Esophagus squamous epithelium (tissue), 5 donors: ENCODE results near the gene SMOC2. TPM values are rescaled to one million over a fixed set of nuclear protein-coding genes. Genes with fewer than 3 reads are reported as not detected.
"Not testable (repeated sequence)": the region's sequence is repeated elsewhere in the genome, so short reads cannot be mapped to it uniquely, and the experiment has no call there.

Experiments
- DNase-seq: peaks from one replicate; lab custom pipeline; 2025; lab: John Stamatoyannopoulos, UW
- H3K27ac ChIP-seq, 4 donors: fragments of 200-600 bp; sonication (generic); one replicate each; pipeline ENCODE4 v1.5.1; 2016 to 2019; ENCODE audit warnings: mild to moderate bottlenecking in 1 of 4
- H3K27me3 ChIP-seq, 4 donors: fragments of 200-600 bp; sonication (generic); 1 replicate in 3 of 4; 2 replicates in 1 of 4; pipeline versions ENCODE4 v1.5.1 to v1.6.0; 2017 to 2021; ENCODE audit warnings: antibody characterized with exemption in 1 of 4
- H3K36me3 ChIP-seq, 3 donors: fragments of 200-600 bp; sonication (generic); one replicate each; pipeline ENCODE4 v1.5.1; 2016 to 2019
- H3K4me1 ChIP-seq, 3 donors: fragments of 200-600 bp; sonication (generic); one replicate each; pipeline ENCODE4 v1.5.1; 2017 to 2019
- H3K4me3 ChIP-seq, 4 donors: fragments of 200-600 bp; sonication (generic); 1 replicate in 3 of 4; 2 replicates in 1 of 4; pipeline ENCODE4 v1.5.1; 2016 to 2019; ENCODE audit warnings: mild to moderate bottlenecking in 2 of 4, moderate library complexity in 1 of 4
- H3K9me3 ChIP-seq, 3 donors: fragments of 200-600 bp; sonication (generic); one replicate each; pipeline ENCODE4 v1.5.1; 2016 to 2019
- CTCF ChIP-seq, 6 experiments: fragments of 450-650 bp in 4 of 6; fragments of 200-600 bp in 2 of 6; sonication (generic) in 2 of 6; IDR thresholded peaks; one replicate each; pipeline ENCODE4 v1.5.1; 2016 to 2019; ENCODE audit warnings: antibody characterized with exemption in 6 of 6, mild to moderate bottlenecking in 4 of 6, moderate library complexity in 4 of 6
- POLR2A ChIP-seq, 4 donors: fragments of 450-650 bp; IDR thresholded peaks; one replicate each; pipeline ENCODE4 v1.6.1; 2017; ENCODE audit warnings: antibody characterized with exemption in 4 of 4, mild to moderate bottlenecking in 4 of 4, moderate library complexity in 3 of 4
- WGBS, 2 donors: methylation state at CpG; one replicate each; pipeline ENCODE4 v1.1.5; 2018; 5-methylcytosine and 5-hydroxymethylcytosine counted together
- intact Hi-C: fragments of 100-400 bp; cut with DNase I; formaldehyde crosslinking; loops from one replicate; pipeline ENCODE4 v1.15.0; 2022
- total RNA-seq, 4 donors: library from RNA; depleted of rRNA; stranded (reverse); fragments of >200 nt; gene quantifications; one replicate each; pipeline ENCODE4 v1.1.0, GENCODE V29; 2016
- donor health status: DM: yes; HTN: yes; CAD: no.

The SMOC2 gene
- total RNA-seq, 4 donors from 2014 or later, result 1.9 to 35.5 (median 7.1) TPM

GRCh38 chr6:168686831-168687730 lies 246.1 kb downstream of the SMOC2 start:
- H3K4me3 ChIP-seq, result no peak overlapping the region
- H3K4me1 ChIP-seq, result no peaks in the 10 kb centered on the region

GRCh38 chr6:168690271-168690670 lies 249.3 kb downstream of the SMOC2 start:
- H3K27me3 ChIP-seq, result peaks cover 0 to 8% (median 0%) of the 10 kb centered on the region in 4 donors

More at GRCh38 chr6:168686831-168687730, 246.1 kb downstream of the SMOC2 start:
- Histone ChIP-seq H3K27ac (no peak overlapping the region), H3K36me3 (no peaks in the 10 kb centered on the region), H3K27me3 (peaks cover 0 to 15% (median 0%) of the 10 kb centered on the region in 4 donors), H3K9me3 (no peaks in the 10 kb centered on the region)
- intact Hi-C loops, result no loop called here
- 62 to 65% methylated on average over 14 of the region's 14 CpGs for WGBS, 2 donors
- DNase-seq, result no peak
- TF ChIP-seq CTCF (IDR thresholded peaks at IDR 0.05) (no peak), POLR2A (IDR thresholded peaks at IDR 0.05) (no peak)

GRCh38 chr6:168691774-168692173 lies 250.8 kb downstream of the SMOC2 start:
- no peak overlapping the region for H3K27ac ChIP-seq
- TF ChIP-seq CTCF (IDR thresholded peaks at IDR 0.05), result no peak
- TF ChIP-seq POLR2A (IDR thresholded peaks at IDR 0.05), result no peak
- H3K4me3 ChIP-seq, result no peak overlapping the region
- no peak for DNase-seq
- intact Hi-C loops, result no loop called here
- no peaks in the 10 kb centered on the region for H3K4me1 ChIP-seq
- H3K36me3 ChIP-seq, result no peaks in the 10 kb centered on the region
- H3K27me3 ChIP-seq, result peaks cover 0 to 3% (median 0%) of the 10 kb centered on the region in 4 donors
- 79 to 80% methylated on average over 6 to 7 of the region's 7 CpGs for WGBS, 2 donors
- no peaks in the 10 kb centered on the region for H3K9me3 ChIP-seq

More at GRCh38 chr6:168690271-168690670, 249.3 kb downstream of the SMOC2 start:
- WGBS, 2 donors, result 83 to 88% methylated on average over 7 of the region's 7 CpGs
- Histone ChIP-seq H3K27ac (no peak overlapping the region), H3K4me1 (no peaks in the 10 kb centered on the region), H3K36me3 (no peaks in the 10 kb centered on the region), H3K4me3 (no peak overlapping the region), H3K9me3 (no peaks in the 10 kb centered on the region)
- DNase-seq, result no peak
- intact Hi-C loops, result no loop called here
- TF ChIP-seq CTCF (IDR thresholded peaks at IDR 0.05), result no peak
- no peak for TF ChIP-seq POLR2A (IDR thresholded peaks at IDR 0.05)

GRCh38 chr6:168692193-168692914 lies 251.4 kb downstream of the SMOC2 start:
- Histone ChIP-seq H3K9me3 (no peaks in the 10 kb centered on the region), H3K4me1 (no peaks in the 10 kb centered on the region), H3K27ac (no peak overlapping the region), H3K36me3 (no peaks in the 10 kb centered on the region), H3K4me3 (no peak overlapping the region), H3K27me3 (no peaks in the 10 kb centered on the region)
- no peak for DNase-seq
- intact Hi-C loops, result no loop called here
- TF ChIP-seq POLR2A (IDR thresholded peaks at IDR 0.05), result no peak
- no peak for TF ChIP-seq CTCF (IDR thresholded peaks at IDR 0.05)
- WGBS, 2 donors, result 80 to 84% methylated on average over 29 to 32 of the region's 34 CpGs

- DNase-seq, H3K4me3 ChIP-seq, H3K27ac ChIP-seq, H3K4me1 ChIP-seq, H3K27me3 ChIP-seq, H3K36me3 ChIP-seq, intact Hi-C loops, H3K9me3 ChIP-seq: not testable (repeated sequence)
- no CpG with 5 or more reads among the region's 12 CpGs for WGBS, 2 donors
Measured at GRCh38 chr6:168692915-168693257, 251.9 kb downstream of the SMOC2 start.

- DNase-seq, H3K9me3 ChIP-seq, H3K36me3 ChIP-seq, H3K27me3 ChIP-seq, intact Hi-C loops, H3K4me1 ChIP-seq, H3K4me3 ChIP-seq, H3K27ac ChIP-seq: not testable (repeated sequence)
- 57 to 71% methylated on average over 3 to 5 of the region's 15 CpGs for WGBS, 2 donors
Measured at GRCh38 chr6:168694797-168695196, 253.8 kb downstream of the SMOC2 start.
